HCT116 (cell line): ENCODE results near the gene ADGRG1. TPM values are rescaled to one million over a fixed set of nuclear protein-coding genes. Genes with fewer than 3 reads are reported as not detected.

Source experiments
- ATAC-seq: fragments of 200-7000 bp; cut with Tn5 transposase; 2 replicates; pipeline ENCODE4 v1.9.1; 2020; ENCODE audit warnings: mild to moderate bottlenecking, moderate library complexity
- BruUV-seq: library from RNA; stranded (reverse); fragments of 400-500 nt; replicated peaks from 2 replicates; lab custom pipeline; 2021; lab: Mats Ljungman, UMichigan
- CTCF ChIA-PET: fragments of 300-600 bp; sonication (Branson Sonifier 250); formaldehyde crosslinking; loops from one replicate; lab custom pipeline; 2021; ENCODE audit warnings: antibody characterized with exemption; lab: Charles Lee
- POLR2A ChIA-PET: fragments of 300-600, 350-600 bp; sonication (Branson Sonifier 250); formaldehyde crosslinking; loops from one replicate; lab custom pipeline; 2021; ENCODE audit warnings: antibody characterized with exemption; lab: Charles Lee
- RAD21 ChIA-PET, 2 experiments: fragments of 300-600 bp; sonication (Branson Sonifier 250); formaldehyde crosslinking; loops; one replicate each; lab custom pipeline; 2023; ENCODE audit warnings: low total read pairs in 2 of 2; ENCODE audit not compliant: uncharacterized antibody in 2 of 2, unreplicated experiment in 2 of 2, low non-redundant PET in 1 of 2; lab: Charles Lee
- DNase-seq: peaks from one replicate; pipeline ENCODE4 v3.0.0-alpha.2; 2010; ENCODE audit warnings: low read depth, low spot score
- H2AFZ ChIP-seq: fragments of 200-600 bp; shearing (Covaris generic), sonication (generic); 2 replicates; pipeline ENCODE4 v1.6.1; 2017; ENCODE audit warnings: low read depth, mixed run types, mixed read lengths, antibody characterized with exemption, low read length; ENCODE audit not compliant: poor library complexity, severe bottlenecking
- H3K27ac ChIP-seq: 2 replicates; pipeline ENCODE4 v1.5.1; 2012; ENCODE audit warnings: low read depth, low read length
- H3K27me3 ChIP-seq: fragments of 200-600 bp; sonication (generic); 2 replicates; pipeline ENCODE4 v1.6.1; 2016; ENCODE audit warnings: mixed run types, low read length, mixed read lengths; ENCODE audit not compliant: insufficient read depth
- H3K36me3 ChIP-seq, 2 experiments: fragments of 200-500 bp in 1 of 2; fragments of 200-600 bp in 1 of 2; sonication (Bioruptor generic) in 1 of 2; sonication (generic) in 1 of 2; 2 replicates each; pipeline versions ENCODE4 v1.5.1 to v1.6.1; 2014 to 2016; ENCODE audit warnings: low read length in 2 of 2, inconsistent platforms in 1 of 2, mixed read lengths in 1 of 2, mixed run types in 1 of 2; ENCODE audit not compliant: insufficient read depth in 2 of 2, control insufficient read depth in 1 of 2
- H3K4me1 ChIP-seq, 2 experiments: fragments of 200-600 bp in 1 of 2; sonication (generic) in 1 of 2; 2 replicates each; pipeline versions ENCODE4 v1.5.1 to v1.6.1; 2012 to 2017; ENCODE audit warnings: low read length in 2 of 2, inconsistent platforms in 1 of 2, mild to moderate bottlenecking in 1 of 2, mixed read lengths in 1 of 2, mixed run types in 1 of 2, moderate library complexity in 1 of 2; ENCODE audit not compliant: insufficient read depth in 2 of 2, control insufficient read depth in 1 of 2
- H3K4me2 ChIP-seq: fragments of 200-600 bp; sonication (generic); 2 replicates; pipeline ENCODE4 v1.6.1; 2017; ENCODE audit warnings: mixed run types, low read length, mixed read lengths
- H3K4me3 ChIP-seq, 2 experiments: fragments of 200-600 bp in 1 of 2; sonication (generic) in 1 of 2; replicated peaks in 1 of 2; 2 replicates each; pipeline ENCODE4 v1.5.1; 2011 to 2016; ENCODE audit warnings: low read length in 2 of 2, control low read depth in 1 of 2, low read depth in 1 of 2, mild to moderate bottlenecking in 1 of 2, mixed read lengths in 1 of 2, mixed run types in 1 of 2
- H3K79me2 ChIP-seq: fragments of 200-600 bp; sonication (generic); 2 replicates; pipeline ENCODE4 v1.6.1; 2017; ENCODE audit warnings: mild to moderate bottlenecking, mixed run types, low read length, moderate library complexity, mixed read lengths; ENCODE audit not compliant: insufficient read depth
- H3K9ac ChIP-seq: fragments of 200-600 bp; sonication (generic); 2 replicates; pipeline ENCODE4 v1.6.1; 2016; ENCODE audit warnings: low read length, mixed read lengths
- H3K9me2 ChIP-seq: fragments of 200-600 bp; sonication (generic), shearing (Covaris generic); 2 replicates; pipeline ENCODE4 v1.6.1; 2017; ENCODE audit warnings: mixed run types, mild to moderate bottlenecking, moderate library complexity; ENCODE audit not compliant: insufficient read depth
- H3K9me3 ChIP-seq, 2 experiments: fragments of 200-500 bp in 1 of 2; fragments of 200-600 bp in 1 of 2; sonication (Bioruptor generic) in 1 of 2; sonication (generic) in 1 of 2; 2 replicates each; pipeline ENCODE4 v1.6.1; 2014 to 2017; ENCODE audit warnings: low read length in 2 of 2, mixed read lengths in 2 of 2, inconsistent platforms in 1 of 2, low read depth in 1 of 2, mild to moderate bottlenecking in 1 of 2, mixed run types in 1 of 2, moderate library complexity in 1 of 2; ENCODE audit not compliant: control insufficient read depth in 1 of 2, insufficient read depth in 1 of 2
- H4K20me1 ChIP-seq: fragments of 200-600 bp; sonication (generic), shearing (Covaris generic); 2 replicates; pipeline ENCODE4 v1.6.1; 2017; ENCODE audit warnings: mixed run types, mild to moderate bottlenecking, moderate library complexity; ENCODE audit not compliant: insufficient read depth
- CBX3 ChIP-seq: IDR thresholded peaks from 2 replicates; pipeline ENCODE4 v1.6.1; 2012; ENCODE audit warnings: low read depth
- ELF1 ChIP-seq: IDR thresholded peaks from 2 replicates; pipeline ENCODE4 v1.6.1; 2012; ENCODE audit warnings: low read depth, borderline replicate concordance
- EZH2phosphoT487 ChIP-seq: fragments of 200-600 bp; IDR thresholded peaks from 2 replicates; pipeline ENCODE4 v1.6.1; 2018; ENCODE audit warnings: antibody characterized with exemption, borderline replicate concordance
- FOSL1 ChIP-seq: IDR thresholded peaks from 2 replicates; pipeline ENCODE4 v1.6.1; 2012; ENCODE audit warnings: low read depth
- JUND ChIP-seq: IDR thresholded peaks from 2 replicates; pipeline ENCODE4 v1.6.1; 2012
- POLR2A ChIP-seq: IDR thresholded peaks from 2 replicates; pipeline ENCODE4 v1.7.0; 2011; ENCODE audit warnings: borderline replicate concordance; ENCODE audit not compliant: insufficient read depth, insufficient read length; ENCODE audit errors: extremely low read depth
- RAD21 ChIP-seq: IDR thresholded peaks from 2 replicates; pipeline ENCODE4 v1.6.1; 2012; ENCODE audit warnings: low read depth, mild to moderate bottlenecking
- SIN3A ChIP-seq: IDR thresholded peaks from 2 replicates; pipeline ENCODE4 v1.6.1; 2012; ENCODE audit warnings: low read depth
- TCF7L2 ChIP-seq: IDR thresholded peaks from 2 replicates; pipeline ENCODE4 v1.7.0; 2011; ENCODE audit warnings: borderline replicate concordance, inconsistent platforms; ENCODE audit not compliant: insufficient read depth, insufficient read length; ENCODE audit errors: extremely low read depth
- YY1 ChIP-seq: IDR thresholded peaks from 2 replicates; pipeline ENCODE4 v1.6.1; 2011; ENCODE audit warnings: low read length, low read depth, moderate library complexity, mild to moderate bottlenecking; ENCODE audit not compliant: insufficient replicate concordance; ENCODE audit errors: extremely low read depth
- ZNF274 ChIP-seq: fragments of 200-500 bp; sonication (Bioruptor generic); IDR thresholded peaks from 2 replicates; pipeline ENCODE4 v1.6.1; 2014; ENCODE audit warnings: mild to moderate bottlenecking, low read depth, low read length, inconsistent platforms
- intact Hi-C: fragments of 100-400 bp; cut with micrococcal nuclease; formaldehyde crosslinking; loops from 2 replicates; pipeline ENCODE4 v1.10.0; 2022
- total RNA-seq: library from RNA; stranded (reverse); gene quantifications from one replicate; pipeline ENCODE4 v1.2.1, GENCODE V29; 2021; ENCODE audit not compliant: unreplicated experiment
- TF ChIP-seq, protein P1 (sequence below): IDR thresholded peaks from 2 replicates; pipeline ENCODE4 v1.6.1; 2012
- TF ChIP-seq, protein P2 (sequence below), 3 experiments: fragments of 200-600 bp in 1 of 3; sonication (generic) in 1 of 3; IDR thresholded peaks in 2 of 3; conservative IDR thresholded peaks in 1 of 3; 2 replicates each; pipeline ENCODE4 v1.5.1; 2012 to 2017; ENCODE audit warnings: low read depth in 2 of 3, low read length in 2 of 3, antibody characterized with exemption in 1 of 3, borderline replicate concordance in 1 of 3, control low read depth in 1 of 3, mild to moderate bottlenecking in 1 of 3, mixed read lengths in 1 of 3, mixed run types in 1 of 3, moderate library complexity in 1 of 3; ENCODE audit not compliant: insufficient read depth in 1 of 3
- TF ChIP-seq, protein P3 (sequence below): IDR thresholded peaks from 2 replicates; pipeline ENCODE4 v1.6.1; 2012

ADGRG1 gene
- total RNA-seq, 1 experiment from 2014 or later = 36.4 TPM

DNA sequence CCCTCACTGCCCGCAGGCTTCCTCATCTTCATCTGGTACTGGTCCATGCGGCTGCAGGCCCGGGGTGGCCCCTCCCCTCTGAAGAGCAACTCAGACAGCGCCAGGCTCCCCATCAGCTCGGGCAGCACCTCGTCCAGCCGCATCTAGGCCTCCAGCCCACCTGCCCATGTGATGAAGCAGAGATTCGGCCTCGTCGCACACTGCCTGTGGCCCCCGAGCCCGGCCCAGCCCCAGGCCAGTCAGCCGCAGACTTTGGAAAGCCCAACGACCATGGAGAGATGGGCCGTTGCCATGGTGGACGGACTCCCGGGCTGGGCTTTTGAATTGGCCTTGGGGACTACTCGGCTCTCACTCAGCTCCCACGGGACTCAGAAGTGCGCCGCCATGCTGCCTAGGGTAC lies 35.0 kb downstream of the ADGRG1 start:
- TF ChIP-seq RAD21 (no peak), YY1 (no peak), ZNF274 (no peak), FOSL1 (no peak), POLR2A (no peak), EZH2phosphoT487 (no peak), ELF1 (no peak), TCF7L2 (no peak), JUND (no peak), CBX3 (no peak), SIN3A (no peak)
- TF ChIP-seq, protein P1, sequence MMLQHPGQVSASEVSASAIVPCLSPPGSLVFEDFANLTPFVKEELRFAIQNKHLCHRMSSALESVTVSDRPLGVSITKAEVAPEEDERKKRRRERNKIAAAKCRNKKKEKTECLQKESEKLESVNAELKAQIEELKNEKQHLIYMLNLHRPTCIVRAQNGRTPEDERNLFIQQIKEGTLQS = no peak
- TF ChIP-seq, protein P2, sequence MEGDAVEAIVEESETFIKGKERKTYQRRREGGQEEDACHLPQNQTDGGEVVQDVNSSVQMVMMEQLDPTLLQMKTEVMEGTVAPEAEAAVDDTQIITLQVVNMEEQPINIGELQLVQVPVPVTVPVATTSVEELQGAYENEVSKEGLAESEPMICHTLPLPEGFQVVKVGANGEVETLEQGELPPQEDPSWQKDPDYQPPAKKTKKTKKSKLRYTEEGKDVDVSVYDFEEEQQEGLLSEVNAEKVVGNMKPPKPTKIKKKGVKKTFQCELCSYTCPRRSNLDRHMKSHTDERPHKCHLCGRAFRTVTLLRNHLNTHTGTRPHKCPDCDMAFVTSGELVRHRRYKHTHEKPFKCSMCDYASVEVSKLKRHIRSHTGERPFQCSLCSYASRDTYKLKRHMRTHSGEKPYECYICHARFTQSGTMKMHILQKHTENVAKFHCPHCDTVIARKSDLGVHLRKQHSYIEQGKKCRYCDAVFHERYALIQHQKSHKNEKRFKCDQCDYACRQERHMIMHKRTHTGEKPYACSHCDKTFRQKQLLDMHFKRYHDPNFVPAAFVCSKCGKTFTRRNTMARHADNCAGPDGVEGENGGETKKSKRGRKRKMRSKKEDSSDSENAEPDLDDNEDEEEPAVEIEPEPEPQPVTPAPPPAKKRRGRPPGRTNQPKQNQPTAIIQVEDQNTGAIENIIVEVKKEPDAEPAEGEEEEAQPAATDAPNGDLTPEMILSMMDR (IDR thresholded peaks at IDR 0.05 in 2 of 3, conservative IDR thresholded peaks at IDR 0.05 in 1 of 3; ENCODE audit: borderline replicate concordance in 1 of 3, insufficient read depth in 1 of 3, low read depth in 2 of 3, low read length in 2 of 3) = no peak
- TF ChIP-seq, protein P3, sequence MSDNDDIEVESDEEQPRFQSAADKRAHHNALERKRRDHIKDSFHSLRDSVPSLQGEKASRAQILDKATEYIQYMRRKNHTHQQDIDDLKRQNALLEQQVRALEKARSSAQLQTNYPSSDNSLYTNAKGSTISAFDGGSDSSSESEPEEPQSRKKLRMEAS = no peak
- DNase-seq (no peak), ATAC-seq (no peak)
- POLR2A ChIA-PET = no interaction called here
- no peak overlapping the region for H3K4me2 ChIP-seq
- CTCF ChIA-PET = no interaction called here
- H3K27me3 ChIP-seq = no peaks in the 10 kb centered on the region
- no peak overlapping the region for H3K9ac ChIP-seq
- no TSS peak for BruUV-seq
- RAD21 ChIA-PET = no interaction called here
- H3K4me3 ChIP-seq = no peak overlapping the region
- no peaks in the 10 kb centered on the region for H3K9me2 ChIP-seq
- no peaks in the 10 kb centered on the region; a peak in 1 of 4 replicates for H3K36me3 ChIP-seq
- H3K4me1 ChIP-seq = peaks cover 0 to 8% of the 10 kb centered on the region in 2 experiments; a peak in 1 of 4 replicates
- intact Hi-C loops = no loop called here
- H2AFZ ChIP-seq = no peak overlapping the region
- H3K79me2 ChIP-seq = no peaks in the 10 kb centered on the region
- no peaks in the 10 kb centered on the region for H3K9me3 ChIP-seq
- no peaks in the 10 kb centered on the region for H4K20me1 ChIP-seq
- H3K27ac ChIP-seq = no peak overlapping the region
